GM19455 (cell line): ENCODE results near the gene NUP93.
"Not testable (repeated sequence)": the region's sequence is repeated elsewhere in the genome, so short reads cannot be mapped to it uniquely, and the experiment has no call there.

Experiments used
- ATAC-seq: cut with Tn5 transposase; IDR thresholded peaks from one replicate; pipeline ENCODE4 v1.9.1; 2021; ENCODE audit not compliant: unreplicated experiment

Gene NUP93

GRCh38 chr16:56811602-56812001 lies 81.7 kb downstream of the NUP93 start:
- ATAC-seq, result not testable (repeated sequence)

DNA sequence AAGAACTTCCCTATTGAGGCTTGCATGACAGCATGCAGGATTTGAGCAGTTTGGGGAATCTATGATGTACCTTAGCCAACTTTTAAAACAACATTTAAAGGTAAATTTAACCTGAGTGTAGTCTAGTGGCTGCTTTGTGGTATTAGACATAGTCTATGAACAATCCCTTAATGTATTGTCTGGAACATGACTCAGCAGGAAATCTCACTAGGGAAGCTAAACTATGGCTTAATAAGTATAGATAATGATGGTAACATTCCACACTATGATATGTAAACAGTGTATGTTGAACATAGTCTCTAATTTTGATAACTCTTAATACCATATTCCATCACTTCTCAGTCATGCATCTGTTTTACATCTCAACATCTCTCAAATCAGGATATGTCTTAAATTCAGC lies 83.0 kb downstream of the NUP93 start:
- no peak for ATAC-seq

DNA sequence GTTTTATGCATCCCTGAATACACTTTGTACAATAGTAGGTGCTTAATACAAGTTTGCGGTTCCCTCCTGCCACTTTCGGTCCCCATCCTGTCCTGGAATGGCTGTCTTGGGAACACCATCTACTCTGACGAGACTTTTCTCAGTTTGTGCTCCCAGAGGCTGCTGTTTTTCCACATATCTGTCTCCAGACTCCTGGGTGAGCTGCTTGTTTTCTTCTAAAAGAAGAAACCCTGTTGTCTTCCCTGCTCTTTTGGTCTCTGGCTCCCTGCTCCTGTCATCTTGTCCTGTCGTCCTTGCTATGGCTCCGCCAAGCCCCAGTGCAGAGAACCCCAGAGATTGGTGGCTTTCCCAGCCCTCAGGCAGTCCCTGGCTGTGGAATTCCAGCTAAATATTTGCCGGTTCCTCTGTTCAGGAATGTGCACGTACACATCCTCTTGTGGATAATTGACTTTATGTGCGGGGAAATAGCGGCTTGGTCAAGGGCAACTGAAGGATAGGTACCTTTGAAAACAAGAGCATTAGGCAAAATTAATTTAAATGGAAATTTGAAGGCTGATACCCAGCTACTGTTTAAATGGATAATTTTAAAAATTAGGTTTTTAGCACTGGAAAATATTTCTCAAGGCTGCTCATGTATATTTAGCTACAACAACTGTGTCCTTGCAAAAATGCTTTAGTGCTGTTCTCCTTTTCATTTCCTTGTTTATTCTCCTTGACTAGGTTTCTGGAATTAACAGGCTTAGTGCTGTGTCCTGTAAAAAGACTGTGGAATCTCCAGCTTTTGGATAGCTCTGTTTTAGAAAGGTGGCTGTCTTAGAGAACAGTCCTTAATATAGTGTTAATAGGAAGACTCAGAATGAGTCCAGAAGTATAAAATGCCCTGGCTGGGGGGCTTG lies 84.9 kb downstream of the NUP93 start:
- ATAC-seq, result no peak

DNA sequence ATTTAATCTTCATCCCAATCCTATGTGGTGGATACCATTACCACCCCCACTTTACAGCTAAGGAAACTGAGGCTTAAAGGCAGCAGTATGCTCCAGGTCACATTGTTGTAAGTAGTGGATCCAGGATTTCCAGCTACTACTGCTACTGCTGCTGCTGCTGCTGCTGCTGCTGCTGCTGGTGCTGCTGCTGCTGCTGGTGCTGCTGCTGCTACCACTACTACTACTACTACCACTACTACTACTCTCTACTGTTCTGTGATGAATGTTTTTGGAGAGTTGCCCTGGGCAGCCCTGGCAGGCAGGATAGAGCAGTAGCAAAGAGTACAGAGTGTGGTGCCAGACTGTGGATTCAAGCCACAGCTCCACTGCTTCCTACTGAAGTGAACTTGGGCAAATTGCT lies 85.8 kb downstream of the NUP93 start:
- ATAC-seq, result no peak

GRCh38 chr16:56817056-56817455 lies 87.1 kb downstream of the NUP93 start:
- ATAC-seq, result no peak

- no peak for ATAC-seq
Observed at GRCh38 chr16:56817938-56818337, 88.0 kb downstream of the NUP93 start.

GRCh38 chr16:56823081-56823733 lies 93.3 kb downstream of the NUP93 start:
- no peak for ATAC-seq

GRCh38 chr16:56824331-56824730 lies 94.4 kb downstream of the NUP93 start:
- no peak for ATAC-seq

GRCh38 chr16:56824804-56825203 lies 94.9 kb downstream of the NUP93 start:
- no peak for ATAC-seq

GRCh38 chr16:56825826-56826225 lies 95.9 kb downstream of the NUP93 start:
- no peak for ATAC-seq

GRCh38 chr16:56828647-56829046 lies 98.7 kb downstream of the NUP93 start:
- no peak for ATAC-seq

GRCh38 chr16:56830669-56831068 lies 100.7 kb downstream of the NUP93 start:
- no peak for ATAC-seq

DNA sequence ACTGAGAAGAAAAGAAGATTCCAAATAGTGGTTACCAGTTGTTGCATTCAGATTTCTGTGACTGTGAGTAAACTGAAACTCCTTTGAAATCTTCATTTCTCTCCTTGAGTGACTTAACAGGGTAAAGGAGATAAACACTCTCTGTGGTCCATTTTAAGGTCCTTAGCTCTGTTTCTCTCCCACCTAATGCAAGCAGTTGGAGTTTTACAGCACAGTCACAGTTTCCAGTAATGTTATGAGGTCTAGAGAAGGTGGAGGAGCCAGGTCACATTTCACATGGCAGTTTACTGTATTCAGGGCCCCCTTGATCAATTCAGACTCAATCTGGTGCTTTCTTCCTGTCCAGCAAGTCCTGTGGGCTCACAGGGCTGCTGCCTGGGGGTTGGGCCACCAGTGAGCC lies 102.8 kb downstream of the NUP93 start:
- no peak for ATAC-seq

GRCh38 chr16:56833243-56833970 lies 103.5 kb downstream of the NUP93 start:
- no peak for ATAC-seq

DNA sequence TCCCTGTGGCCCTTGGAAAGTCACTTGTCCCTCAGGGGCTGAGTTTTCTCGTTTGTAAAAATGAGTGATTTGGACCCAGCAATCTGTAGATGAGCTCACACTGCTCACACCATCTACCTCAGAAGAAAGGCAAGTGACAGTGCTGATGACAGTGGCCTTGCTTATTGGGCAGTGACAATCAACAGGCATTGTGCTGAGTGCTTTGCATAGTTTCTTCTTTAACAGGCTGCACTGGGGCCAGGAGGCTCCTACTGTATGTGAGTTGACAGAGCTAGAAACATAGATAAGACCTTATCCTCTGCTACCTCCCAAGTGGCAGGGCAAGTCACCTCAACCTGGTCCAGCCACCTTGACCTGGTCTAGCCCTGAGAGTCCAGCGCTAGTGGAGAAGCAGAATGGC lies 105.4 kb downstream of the NUP93 start:
- no peak for ATAC-seq

DNA sequence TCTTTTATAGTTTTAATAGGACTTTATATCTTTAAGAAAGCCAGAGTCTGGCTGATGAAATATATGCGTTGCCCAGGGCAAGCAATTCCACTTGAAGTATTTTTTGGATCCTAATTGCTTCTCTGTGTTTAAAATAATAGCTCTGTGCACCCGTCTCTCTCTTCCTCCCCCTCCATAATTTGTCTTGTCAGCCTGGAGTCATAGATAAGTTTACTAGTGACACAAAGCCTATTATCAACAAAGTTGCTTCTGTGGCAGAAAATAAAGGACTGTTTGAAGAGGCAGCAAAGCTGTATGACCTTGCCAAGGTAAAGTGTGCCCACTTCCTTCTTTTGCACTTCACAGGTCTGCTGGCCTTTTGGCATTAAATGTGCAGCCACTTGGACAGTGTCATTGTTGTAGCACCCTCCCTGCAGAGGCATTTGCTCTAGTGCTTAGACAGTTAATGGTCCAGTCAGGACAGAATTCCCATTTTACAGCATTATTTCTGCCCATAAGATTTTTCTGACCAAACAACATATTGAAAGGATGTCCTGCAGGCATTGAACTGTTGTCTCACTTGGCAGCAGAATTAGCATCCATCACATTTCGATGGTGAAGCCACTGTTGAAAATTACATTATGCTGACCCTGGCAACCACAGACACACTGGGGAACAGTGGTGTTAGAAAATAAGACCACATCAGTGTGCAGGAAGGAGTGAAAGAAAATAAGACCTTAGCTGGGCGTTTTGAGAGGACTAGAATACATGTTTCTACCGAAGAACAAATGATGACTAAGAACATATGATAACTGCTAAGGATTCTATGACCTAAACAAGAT lies 106.7 kb downstream of the NUP93 start:
- no peak for ATAC-seq

- ATAC-seq, result no peak
Observed at GRCh38 chr16:56838622-56839337, 108.9 kb downstream of the NUP93 start.

DNA sequence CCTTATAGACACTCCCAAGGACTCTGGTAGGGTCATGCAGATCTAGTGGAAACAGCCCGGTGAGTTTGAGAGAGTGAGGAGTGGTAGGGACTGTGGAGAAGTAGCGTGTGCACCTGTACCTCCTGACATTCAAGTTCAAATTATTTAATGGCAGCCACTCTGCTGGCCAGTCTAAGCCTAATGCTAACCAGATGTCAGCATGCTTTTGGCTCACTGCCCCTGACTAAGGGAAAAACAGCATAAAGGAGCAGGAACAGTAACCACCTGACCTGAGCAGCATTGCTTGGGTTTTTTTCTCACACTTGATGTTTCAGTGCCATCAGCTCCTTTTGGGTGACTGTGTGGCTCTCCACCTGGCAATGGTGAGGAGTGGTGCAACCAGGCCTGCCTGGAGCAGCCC lies 111.3 kb downstream of the NUP93 start:
- ATAC-seq, result no peak

DNA sequence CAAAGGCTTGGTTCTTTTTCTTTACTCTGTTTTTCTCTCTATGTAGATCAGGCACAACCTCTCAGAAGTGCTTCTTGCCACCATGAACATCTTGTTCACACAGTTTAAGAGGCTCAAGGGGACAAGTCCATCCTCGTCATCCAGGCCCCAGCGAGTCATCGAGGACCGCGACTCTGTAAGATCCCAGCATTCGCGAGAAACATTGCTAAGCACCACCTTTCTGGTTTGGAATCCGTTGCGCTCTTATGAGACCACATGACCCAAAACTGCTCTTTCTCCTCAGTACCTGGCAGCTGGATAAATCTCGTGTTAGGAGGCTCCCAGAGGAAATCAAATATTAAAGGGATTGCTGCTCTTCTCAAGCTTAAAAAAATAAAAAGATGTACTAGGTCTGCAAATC lies 111.7 kb downstream of the NUP93 start:
- no peak for ATAC-seq

DNA sequence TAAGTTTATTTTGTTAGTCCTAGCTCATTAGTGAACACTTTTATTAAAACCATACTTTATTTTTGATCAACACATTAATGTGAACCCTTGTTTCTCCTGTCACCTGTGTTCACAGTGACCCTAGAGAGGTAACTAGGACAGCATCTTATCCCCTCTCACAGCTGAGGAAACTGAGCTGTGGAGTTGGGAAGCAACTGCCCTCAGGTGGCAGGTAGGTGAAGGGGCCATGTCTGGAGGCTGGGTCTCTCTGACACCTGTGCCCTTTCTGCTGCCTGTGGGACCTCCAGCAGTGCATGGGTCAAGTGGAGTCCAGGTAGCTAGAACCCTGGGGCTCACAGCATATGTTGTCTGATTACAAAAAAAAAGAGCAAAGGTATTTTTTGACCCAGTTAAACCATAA lies 112.2 kb downstream of the NUP93 start:
- ATAC-seq, result no peak
